ENCODE measurements around the gene KRT6B.
"Not testable (repeated sequence)": the region's sequence is repeated elsewhere in the genome, so short reads cannot be mapped to it uniquely, and the experiment has no call there.

The KRT6B gene

DNA sequence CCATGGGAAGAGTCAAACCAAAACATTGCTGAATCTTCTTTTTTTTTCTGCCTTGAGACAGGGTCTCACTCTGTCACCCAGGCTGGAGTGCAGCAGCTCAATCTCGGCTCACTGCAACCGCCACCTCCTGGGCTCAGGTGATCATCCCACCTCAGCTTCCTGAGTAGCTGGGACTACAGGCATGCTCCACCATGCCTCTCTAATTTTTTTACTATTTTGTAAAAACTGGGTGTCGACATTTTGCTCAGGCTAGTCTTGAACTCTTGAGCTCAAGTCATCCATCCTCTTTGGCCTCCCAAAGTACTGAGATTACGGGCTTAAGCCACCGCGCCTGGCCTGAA lies 16.3 kb downstream of the KRT6B start:
- DNase-seq: no peak

DNA sequence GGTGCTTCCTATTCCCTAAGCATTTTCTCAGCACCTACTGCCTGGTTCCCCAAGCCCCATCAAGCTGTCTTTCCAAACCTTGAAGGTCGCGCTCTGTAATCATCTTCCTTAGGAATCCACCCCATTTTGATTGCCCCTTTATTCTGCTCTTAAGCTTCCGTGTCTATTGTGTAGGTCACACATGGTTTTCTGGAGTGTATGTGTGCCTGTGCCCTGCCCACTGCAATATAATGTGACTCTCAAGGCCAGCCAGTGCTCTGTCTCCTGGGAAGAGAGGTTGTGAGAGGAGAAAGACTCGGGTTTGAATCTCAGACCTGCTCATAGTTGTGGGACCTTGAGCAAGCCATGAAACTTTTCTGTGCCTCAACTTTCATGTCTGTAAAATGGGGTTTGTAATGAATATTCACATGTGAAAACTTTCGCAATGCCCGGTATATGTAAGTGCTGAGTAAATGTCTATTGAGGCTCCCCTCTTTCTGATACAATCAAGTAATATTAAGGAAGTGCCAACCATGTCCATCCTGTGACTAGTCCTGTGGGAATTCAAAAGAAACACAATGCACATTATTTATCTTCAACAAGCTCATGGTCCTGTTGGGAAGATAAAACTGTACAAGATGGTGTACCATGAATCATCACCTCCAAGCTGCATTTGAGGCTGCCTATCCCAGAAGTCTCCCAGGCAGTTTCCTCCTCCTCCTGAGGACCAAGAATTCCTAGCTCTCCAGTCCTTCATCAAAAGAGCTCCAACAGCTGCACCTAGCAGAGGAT lies 17.0 kb downstream of the KRT6B start:
- DNase-seq: no peak

GRCh38 chr12:52434081-52434733 lies 17.7 kb downstream of the KRT6B start, which contains the start of gene KRT75:
Gene KRT75, minus strand, starts transcription at chr12:52434371. Its CDS starts 67 bp downstream, at chr12:52434304.
- DNase-seq: peak; percentile 51

GRCh38 chr12:52433501-52434080 lies 18.4 kb downstream of the KRT6B start:
- DNase-seq: no peak

DNA sequence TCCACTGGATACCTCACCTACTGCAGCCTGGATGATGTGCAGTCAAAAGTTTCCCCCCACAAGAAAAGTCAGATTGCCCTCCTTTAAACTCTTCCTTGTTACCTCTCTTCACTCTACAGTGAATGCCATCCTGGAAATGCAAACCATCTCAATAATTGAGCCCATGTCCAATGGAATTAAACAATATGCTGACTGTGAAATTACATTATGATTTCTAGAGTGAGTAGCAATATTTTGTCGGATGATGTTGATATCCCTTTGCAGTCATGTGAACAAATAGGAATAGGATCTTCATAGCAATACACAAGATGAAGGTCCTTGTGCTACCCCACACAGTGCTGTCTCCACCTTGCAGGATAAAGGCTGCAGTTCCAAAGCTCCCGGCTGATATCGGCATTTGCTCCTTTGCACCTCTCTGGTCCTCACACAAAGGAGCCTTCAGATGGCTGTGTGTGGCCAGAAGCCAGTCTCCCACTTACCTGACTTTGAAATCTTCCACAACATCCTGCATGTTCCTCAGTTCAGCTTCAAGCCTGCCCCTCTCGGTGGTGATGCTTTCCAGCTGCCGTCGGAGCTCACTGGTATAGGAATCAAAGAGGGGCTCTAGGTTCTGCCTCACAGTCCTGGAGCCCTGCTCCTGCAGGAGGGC lies 19.3 kb downstream of the KRT6B start:
- DNase-seq: no peak

- no peak for DNase-seq
Observed at GRCh38 chr12:52428121-52428520, 23.8 kb downstream of the KRT6B start.

DNA sequence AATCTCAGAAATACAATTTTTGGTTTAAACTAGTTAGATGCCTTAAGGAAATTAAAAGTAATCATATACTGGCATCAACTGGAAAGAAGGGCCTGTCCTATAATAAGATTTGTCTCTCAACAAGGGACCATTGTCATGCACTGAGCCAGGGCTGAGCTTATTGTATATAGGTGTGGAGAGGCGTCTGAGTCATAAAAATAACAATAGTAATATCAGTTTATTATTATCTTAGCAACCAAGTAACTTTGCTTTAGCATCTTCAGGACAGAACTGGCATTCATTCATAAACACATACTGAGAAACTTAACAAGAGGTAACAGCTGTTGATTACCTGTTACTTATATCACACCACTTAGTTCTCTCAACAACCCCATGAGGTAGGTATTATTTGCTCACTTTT lies 24.9 kb downstream of the KRT6B start:
- no peak for DNase-seq

DNA sequence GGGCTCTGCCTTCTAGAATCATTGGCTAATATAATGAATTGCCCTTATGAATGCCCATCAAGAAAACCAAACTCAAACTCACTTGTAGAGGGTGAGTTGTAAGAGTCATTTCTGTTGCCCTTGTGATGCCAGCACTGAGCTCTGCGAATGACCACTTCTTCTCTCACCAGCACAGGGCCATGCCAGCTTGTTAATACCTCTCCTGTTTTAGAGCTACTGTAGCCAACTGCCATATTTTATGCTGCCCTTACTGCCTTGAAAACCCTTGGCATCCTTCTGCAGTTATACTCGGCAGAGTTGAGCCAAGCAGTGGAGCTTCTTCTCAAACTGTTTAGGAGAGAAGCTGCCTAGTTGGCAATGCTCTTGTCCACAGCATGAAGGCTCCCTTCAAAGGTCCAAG lies 25.9 kb downstream of the KRT6B start:
- no peak for DNase-seq

DNA sequence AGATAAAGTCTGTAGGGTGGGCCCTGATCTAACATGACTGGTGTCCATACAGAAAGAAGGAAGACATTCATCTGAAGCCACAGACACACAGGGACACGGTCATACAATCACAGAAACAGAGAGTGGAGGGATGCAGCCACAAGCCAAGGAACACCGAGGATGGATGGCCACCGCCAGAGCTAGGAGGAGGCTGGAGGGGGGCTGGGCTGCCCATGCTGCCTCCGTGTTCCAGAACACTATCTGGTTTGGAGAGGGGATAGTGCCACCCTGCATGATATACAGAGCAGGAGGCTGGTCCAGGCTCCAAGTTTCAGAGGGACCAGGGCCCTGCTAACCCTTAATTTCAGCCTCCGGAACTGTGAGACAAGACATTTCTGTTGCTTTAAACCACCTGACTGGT lies 26.5 kb downstream of the KRT6B start:
- DNase-seq: no peak

GRCh38 chr12:52423661-52424500 lies 28.1 kb downstream of the KRT6B start:
- no peak for DNase-seq

GRCh38 chr12:52423035-52423434 lies 28.9 kb downstream of the KRT6B start:
- no peak for DNase-seq

GRCh38 chr12:52419656-52420055 lies 32.3 kb downstream of the KRT6B start:
- no peak for DNase-seq

GRCh38 chr12:52418576-52419110 lies 33.3 kb downstream of the KRT6B start:
- DNase-seq: no peak

GRCh38 chr12:52417740-52418139 lies 34.2 kb downstream of the KRT6B start:
- peak; percentile 56 for DNase-seq

GRCh38 chr12:52416795-52417194 lies 35.2 kb downstream of the KRT6B start:
- DNase-seq: no peak

GRCh38 chr12:52415870-52416750 lies 35.8 kb downstream of the KRT6B start:
- no peak for DNase-seq

GRCh38 chr12:52414936-52415335 lies 37.0 kb downstream of the KRT6B start:
- no peak for DNase-seq

DNA sequence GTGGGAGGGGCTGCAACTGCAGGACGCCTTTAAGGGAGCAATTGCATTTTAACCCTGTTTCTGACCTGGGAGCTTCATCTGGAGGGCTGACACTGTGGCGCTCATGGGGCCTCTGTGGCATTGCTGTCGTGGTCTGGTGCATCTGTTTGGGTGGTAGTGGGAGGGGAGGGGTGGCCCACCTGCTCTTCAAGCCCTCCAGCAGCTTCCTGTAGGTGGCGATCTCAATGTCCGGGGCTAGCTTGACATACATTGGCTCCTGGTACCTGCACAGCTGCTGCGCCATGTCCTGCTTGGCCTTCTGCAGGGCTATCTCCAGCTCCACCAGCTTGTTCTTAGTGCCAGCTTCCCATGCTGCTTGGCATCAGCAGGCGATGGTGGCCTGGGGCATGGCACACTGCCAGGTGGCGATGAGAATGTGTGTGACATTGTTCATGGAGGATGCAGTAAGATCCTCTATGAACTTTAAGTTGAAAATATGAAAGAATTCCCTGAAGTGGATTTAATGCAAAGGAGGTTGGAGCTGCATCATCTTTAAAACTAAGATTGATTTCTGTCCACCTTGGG lies 38.1 kb downstream of the KRT6B start:
- DNase-seq: no peak

DNA sequence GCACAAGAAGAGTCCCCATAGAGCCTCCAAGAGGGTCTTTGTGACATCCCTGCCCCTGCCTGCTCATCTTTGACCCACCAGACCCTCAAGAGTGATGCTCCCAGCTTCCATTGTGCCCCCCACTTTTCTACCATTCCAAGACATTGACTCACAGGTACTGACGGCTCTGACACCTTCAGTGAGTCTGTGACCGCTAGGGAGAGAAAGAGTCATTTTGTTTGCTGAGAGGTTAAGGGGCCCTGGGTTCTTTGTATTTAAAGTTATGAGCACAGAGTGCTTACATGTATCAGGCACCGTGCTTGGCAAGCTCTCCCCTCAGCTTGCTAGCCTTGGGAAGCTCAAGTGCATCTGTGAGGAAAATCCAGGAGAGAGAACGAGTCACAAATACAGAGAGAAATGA lies 38.7 kb downstream of the KRT6B start:
- no peak for DNase-seq

DNA sequence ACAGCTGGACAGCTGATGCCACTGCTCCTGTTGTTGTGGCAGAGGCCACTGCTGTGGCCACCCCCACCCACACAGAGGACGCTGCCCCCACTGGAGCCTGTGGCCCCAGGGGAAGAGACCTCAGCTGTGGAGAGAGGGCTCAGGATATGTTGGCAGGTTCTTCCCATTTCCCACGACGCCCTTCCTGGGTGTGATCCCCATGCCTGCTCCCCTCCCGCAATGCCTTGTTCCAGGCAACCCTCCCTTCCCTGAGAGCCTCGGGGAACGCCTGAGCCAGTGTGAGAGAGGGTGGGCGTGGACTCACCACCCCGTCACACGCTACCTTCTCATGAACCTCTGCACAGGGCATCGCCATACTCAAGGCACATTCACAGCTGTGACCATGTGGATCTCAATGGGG lies 40.1 kb downstream of the KRT6B start:
- DNase-seq: no peak

DNA sequence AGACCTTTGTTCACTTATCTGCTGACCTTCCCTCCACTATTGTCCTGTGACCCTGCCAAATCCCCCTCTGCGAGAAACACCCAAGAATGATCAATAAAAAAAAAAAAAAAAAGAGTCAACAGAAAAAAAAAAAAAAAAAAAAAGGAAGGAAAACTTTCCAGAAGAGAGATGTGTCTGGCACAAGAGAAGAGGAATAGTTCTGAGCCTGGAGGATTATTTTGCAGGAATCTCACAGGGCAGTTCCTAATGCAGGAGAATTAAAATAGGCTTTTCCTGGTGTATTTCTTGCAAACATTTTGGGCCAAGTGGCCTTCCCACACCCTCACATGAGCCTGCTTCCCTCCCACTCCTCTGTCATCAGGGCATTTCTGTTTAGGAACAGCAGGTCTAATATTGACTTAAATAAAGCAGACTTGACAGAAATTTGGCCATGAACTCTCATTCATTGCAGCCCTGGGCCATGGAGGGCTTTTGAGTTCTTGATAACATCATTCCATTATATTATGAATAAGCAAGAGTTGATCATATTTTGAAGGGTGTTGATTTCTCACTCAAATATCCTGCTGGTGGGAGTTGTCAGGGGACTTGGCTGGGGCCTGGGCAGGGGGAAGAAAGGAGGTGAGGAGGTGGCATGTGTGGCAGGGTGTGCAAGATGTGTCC lies 41.2 kb downstream of the KRT6B start:
- not testable (repeated sequence) for DNase-seq

Data from DMS79 (cell line).